Measurements from ENCODE around the gene STK36. TPM values are rescaled to one million over a fixed set of nuclear protein-coding genes. Genes with fewer than 3 reads are reported as not detected.

Gene STK36
- total RNA-seq, 4 donors from 2014 or later = 63.9 to 71.4 (median 67.6) TPM

DNA sequence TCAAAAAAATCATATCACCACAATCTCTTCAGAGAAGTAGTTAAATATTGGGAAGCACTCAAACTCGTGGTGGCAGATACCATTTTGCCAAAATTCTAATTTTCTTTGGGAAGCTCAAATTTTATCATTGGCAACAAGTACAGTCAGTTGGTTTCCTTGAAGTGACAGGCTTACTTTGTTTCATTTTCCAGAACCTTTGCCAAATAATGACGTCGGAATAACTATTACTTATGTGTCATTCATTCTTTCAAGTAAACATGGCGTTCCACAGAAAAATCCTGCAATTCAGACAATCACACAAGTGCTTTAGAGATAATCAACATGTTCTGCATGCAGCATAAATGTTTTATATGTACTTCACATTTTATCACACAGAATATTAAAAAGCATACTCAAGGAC is 44.2 kb downstream of the STK36 start:
- TF ChIP-seq POLR2A (IDR thresholded peaks at IDR 0.05) = no peak
- TF ChIP-seq EP300 (IDR thresholded peaks at IDR 0.05) = peak; percentile 69 to 72
- no peaks in the 10 kb centered on the region for H3K9me3 ChIP-seq
- H3K4me3 ChIP-seq = no peak overlapping the region
- no peaks in the 10 kb centered on the region for H3K27me3 ChIP-seq
- no peak for DNase-seq (ENCODE audit: low spot score in 2 of 2)
- peak overlapping the region; percentile 52 to 80 (median 74) for H3K27ac ChIP-seq
- WGBS, 2 donors = 41 to 55% methylated on average over 4 of the region's 4 CpGs
- peaks cover 0 to 65% (median 13%) of the 10 kb centered on the region in 4 donors for H3K4me1 ChIP-seq
- H3K36me3 ChIP-seq = peaks cover 0 to 16% (median 0%) of the 10 kb centered on the region in 3 donors

DNA sequence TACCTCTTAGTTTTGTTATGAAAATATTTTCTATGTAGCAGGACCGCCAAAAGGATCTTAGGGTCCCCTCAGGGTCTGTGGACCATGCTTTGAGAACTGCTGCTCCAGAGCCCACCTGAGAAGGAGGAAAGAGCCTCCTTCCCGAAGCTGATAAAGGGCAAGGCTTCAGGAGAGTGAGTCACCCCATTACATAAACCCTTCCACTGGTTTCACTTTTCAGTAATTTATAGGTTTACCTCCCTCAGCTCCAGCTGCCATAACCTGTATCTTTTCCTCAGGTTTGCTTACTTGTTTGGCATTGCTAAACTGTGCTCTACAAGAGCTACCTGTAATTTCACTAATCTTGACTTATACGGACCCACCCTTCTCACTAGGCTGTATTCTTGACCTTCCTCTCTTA is 45.4 kb downstream of the STK36 start:
- H3K36me3 ChIP-seq = peaks cover 0 to 16% (median 0%) of the 10 kb centered on the region in 3 donors
- H3K27me3 ChIP-seq = no peaks in the 10 kb centered on the region
- 77 to 90% methylated on average over 3 of the region's 3 CpGs for WGBS, 2 donors
- TF ChIP-seq, protein P1, sequence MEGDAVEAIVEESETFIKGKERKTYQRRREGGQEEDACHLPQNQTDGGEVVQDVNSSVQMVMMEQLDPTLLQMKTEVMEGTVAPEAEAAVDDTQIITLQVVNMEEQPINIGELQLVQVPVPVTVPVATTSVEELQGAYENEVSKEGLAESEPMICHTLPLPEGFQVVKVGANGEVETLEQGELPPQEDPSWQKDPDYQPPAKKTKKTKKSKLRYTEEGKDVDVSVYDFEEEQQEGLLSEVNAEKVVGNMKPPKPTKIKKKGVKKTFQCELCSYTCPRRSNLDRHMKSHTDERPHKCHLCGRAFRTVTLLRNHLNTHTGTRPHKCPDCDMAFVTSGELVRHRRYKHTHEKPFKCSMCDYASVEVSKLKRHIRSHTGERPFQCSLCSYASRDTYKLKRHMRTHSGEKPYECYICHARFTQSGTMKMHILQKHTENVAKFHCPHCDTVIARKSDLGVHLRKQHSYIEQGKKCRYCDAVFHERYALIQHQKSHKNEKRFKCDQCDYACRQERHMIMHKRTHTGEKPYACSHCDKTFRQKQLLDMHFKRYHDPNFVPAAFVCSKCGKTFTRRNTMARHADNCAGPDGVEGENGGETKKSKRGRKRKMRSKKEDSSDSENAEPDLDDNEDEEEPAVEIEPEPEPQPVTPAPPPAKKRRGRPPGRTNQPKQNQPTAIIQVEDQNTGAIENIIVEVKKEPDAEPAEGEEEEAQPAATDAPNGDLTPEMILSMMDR (IDR thresholded peaks at IDR 0.05) = no peak
- no peaks in the 10 kb centered on the region for H3K9me3 ChIP-seq
- no peak overlapping the region for H3K4me3 ChIP-seq
- H3K27ac ChIP-seq = peak overlapping the region; percentile 47 to 80 (median 74)
- peaks cover 0 to 67% (median 8%) of the 10 kb centered on the region in 4 donors for H3K4me1 ChIP-seq
- DNase-seq (ENCODE audit: low spot score in 2 of 2) = no peak

DNA sequence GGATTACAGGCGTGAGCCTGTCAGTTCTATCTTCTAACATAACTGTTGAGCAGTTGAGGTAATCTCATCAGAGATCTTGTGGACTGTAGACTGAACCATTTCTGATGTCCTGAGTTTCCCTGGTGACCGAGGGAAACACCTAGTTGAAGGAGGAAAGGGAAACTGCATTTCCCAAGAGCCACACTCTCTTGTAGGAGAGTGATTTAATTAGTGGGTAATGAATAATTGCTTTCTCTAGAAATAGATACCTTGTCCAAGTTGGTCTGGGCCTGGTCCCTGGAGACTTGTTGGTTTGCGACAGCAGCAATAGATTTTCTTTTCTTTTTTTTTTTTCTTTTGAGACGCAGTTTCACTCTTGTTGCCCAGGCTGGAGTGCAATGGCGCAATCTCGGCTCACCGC is 46.2 kb downstream of the STK36 start:
- Histone ChIP-seq H3K9me3 (no peaks in the 10 kb centered on the region), H3K4me3 (no peak overlapping the region), H3K4me1 (peaks cover 0 to 67% (median 12%) of the 10 kb centered on the region in 4 donors), H3K27ac (peak overlapping the region in 2 of 4 donors; percentile 78 to 80), H3K27me3 (no peaks in the 10 kb centered on the region), H3K36me3 (peaks cover 0 to 16% (median 0%) of the 10 kb centered on the region in 3 donors)
- DNase-seq (ENCODE audit: low spot score in 2 of 2) = no peak
- no peak for TF ChIP-seq EP300 (IDR thresholded peaks at IDR 0.05)
- TF ChIP-seq, protein P1 (IDR thresholded peaks at IDR 0.05) = no peak
- no peak for TF ChIP-seq POLR2A (IDR thresholded peaks at IDR 0.05)
- WGBS, 2 donors = 94 to 95% methylated on average over 7 of the region's 7 CpGs

DNA sequence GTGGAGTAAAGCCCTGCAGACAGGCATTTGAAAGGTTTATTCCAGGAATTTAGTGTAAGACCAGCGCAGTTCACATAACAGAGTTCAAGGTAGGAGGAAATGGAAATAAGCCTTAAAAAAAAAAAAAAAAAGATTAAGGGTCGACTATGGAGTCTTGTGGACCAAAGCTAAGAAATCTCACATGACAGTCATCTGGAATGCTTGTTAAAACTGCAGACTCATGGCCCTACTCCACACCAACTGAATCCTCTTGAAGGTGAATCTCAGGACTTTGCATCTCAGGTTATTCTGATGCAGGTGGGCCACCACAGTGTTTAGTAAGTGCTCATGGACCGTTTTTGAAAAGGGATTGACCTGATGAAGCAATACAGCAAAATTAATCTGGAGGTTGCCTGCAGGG is 47.6 kb downstream of the STK36 start:
- H3K4me1 ChIP-seq = peaks cover 0 to 62% (median 11%) of the 10 kb centered on the region in 4 donors
- TF ChIP-seq EP300 (IDR thresholded peaks at IDR 0.05) (no peak), POLR2A (IDR thresholded peaks at IDR 0.05) (no peak)
- TF ChIP-seq, protein P1 (IDR thresholded peaks at IDR 0.05) = no peak
- 83 to 85% methylated on average over 3 of the region's 3 CpGs for WGBS, 2 donors
- peaks cover 0 to 16% (median 0%) of the 10 kb centered on the region in 3 donors for H3K36me3 ChIP-seq
- no peak for DNase-seq (ENCODE audit: low spot score in 2 of 2)
- no peaks in the 10 kb centered on the region for H3K27me3 ChIP-seq
- no peaks in the 10 kb centered on the region for H3K9me3 ChIP-seq
- H3K4me3 ChIP-seq = no peak overlapping the region
- H3K27ac ChIP-seq = no peak overlapping the region

DNA sequence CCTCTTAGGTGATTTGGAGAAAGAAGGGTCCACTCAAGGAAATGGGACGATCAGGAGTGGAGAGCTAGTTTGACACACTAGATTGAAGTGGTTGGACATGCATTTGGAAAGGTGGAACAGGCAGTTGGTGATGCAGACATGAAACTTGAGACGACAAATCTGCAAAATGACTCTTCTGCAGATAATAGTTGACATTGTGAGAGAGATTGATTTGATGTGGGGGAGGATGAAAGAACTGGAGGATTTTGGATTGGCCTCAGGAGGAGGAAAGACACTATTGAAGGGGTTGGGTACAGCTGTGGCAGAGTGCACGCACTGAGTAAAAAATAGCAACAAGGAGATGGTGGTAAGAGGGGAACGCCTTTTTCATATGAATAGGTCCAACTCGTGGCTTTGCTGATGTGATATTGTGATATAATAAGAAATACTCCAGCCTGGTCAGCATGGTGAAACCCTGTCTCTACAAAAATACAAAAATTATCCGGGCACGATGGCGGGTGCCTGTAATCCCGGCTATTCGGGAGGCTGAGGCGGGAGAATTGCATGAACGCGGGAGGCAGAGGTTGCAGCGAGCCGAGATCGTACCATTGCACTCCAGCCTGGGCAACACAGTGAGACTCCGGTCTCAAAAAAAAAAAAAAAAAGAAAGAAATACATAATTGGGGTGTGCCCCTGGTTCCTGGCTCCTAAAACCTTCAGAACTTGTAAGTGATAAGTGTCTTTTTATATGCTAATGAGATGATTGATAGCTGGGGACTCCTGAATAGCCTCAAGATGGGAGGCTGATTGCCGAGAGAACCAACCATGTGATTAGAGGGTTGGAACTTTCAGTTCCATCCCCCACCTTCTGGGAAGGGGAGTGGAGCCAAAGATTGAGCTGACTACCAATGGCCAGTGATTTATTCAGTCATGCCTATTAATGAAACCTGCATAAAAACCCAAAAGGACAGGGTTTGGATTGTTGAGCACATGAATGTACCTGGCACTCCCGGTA is 48.5 kb downstream of the STK36 start:
- H3K9me3 ChIP-seq = no peaks in the 10 kb centered on the region
- no peak for TF ChIP-seq EP300 (IDR thresholded peaks at IDR 0.05)
- TF ChIP-seq, protein P1 (IDR thresholded peaks at IDR 0.05) = no peak
- TF ChIP-seq POLR2A (IDR thresholded peaks at IDR 0.05) = no peak
- no peak for DNase-seq (ENCODE audit: low spot score in 2 of 2)
- H3K36me3 ChIP-seq = peaks cover 0 to 24% (median 0%) of the 10 kb centered on the region in 3 donors
- H3K4me1 ChIP-seq = peaks cover 0 to 55% (median 11%) of the 10 kb centered on the region in 4 donors
- no peaks in the 10 kb centered on the region for H3K27me3 ChIP-seq
- 91 to 93% methylated on average over 19 of the region's 19 CpGs for WGBS, 2 donors
- H3K4me3 ChIP-seq = no peak overlapping the region
- H3K27ac ChIP-seq = no peak overlapping the region
